Measurements from ENCODE around the gene CHAC1. TPM values are rescaled to one million over a fixed set of nuclear protein-coding genes. Genes with fewer than 3 reads are reported as not detected.

CHAC1 gene
- total RNA-seq, 1 donor from 2014 or later = 1.6 TPM

Other genes with a start within 250 kb of the CHAC1 start
- 21.1 TPM for gene RMDN3, start 198.2 kb upstream of the CHAC1 start, total RNA-seq
- gene GCHFR, start 189.4 kb upstream of the CHAC1 start, total RNA-seq = 1.6 TPM
- not detected for gene C15orf62, start 183.5 kb upstream of the CHAC1 start, total RNA-seq
- gene ZFYVE19, start 146.4 kb upstream of the CHAC1 start, total RNA-seq = 11.0 TPM
- gene DNAJC17, start 146.0 kb upstream of the CHAC1 start, total RNA-seq = 19.1 TPM
- gene PPP1R14D, start 124.8 kb upstream of the CHAC1 start, total RNA-seq = not detected
- gene SPINT1, start 109.4 kb upstream of the CHAC1 start, total RNA-seq = 0.59 TPM
- 0.13 TPM for gene RHOV, start 79.2 kb upstream of the CHAC1 start, total RNA-seq
- 16.0 TPM for gene VPS18, start 59.0 kb upstream of the CHAC1 start, total RNA-seq
- 11.5 TPM for gene DLL4, start 24.1 kb upstream of the CHAC1 start, total RNA-seq
- 13.3 TPM for gene INO80, start 162.8 kb downstream of the CHAC1 start, total RNA-seq

Measured in cardiac septum (tissue), 1 donor.